A549 (cell line): ENCODE measurements around the gene KRTAP1-4. TPM values are rescaled to one million over a fixed set of nuclear protein-coding genes. Genes with fewer than 3 reads are reported as not detected.

Experiments
- ATAC-seq, 2 experiments: fragments of 200-7000 bp in 1 of 2; fragments of >200 bp in 1 of 2; cut with Nextera tagmentation in 1 of 2; cut with Tn5 transposase in 1 of 2; 3 replicates each; pipeline versions ENCODE4 v1.8.0 to v1.9.1; 2018 to 2020; ENCODE audit warnings: mild to moderate bottlenecking in 1 of 2, moderate library complexity in 1 of 2
- CTCF ChIA-PET: fragments of 300-600 bp; sonication (Branson Sonifier 250); formaldehyde crosslinking; extraction: SDS; loops from one replicate; lab custom pipeline; 2021; ENCODE audit warnings: antibody characterized with exemption, inconsistent platforms; lab: Yijun Ruan, JAX
- POLR2A ChIA-PET: fragments of 350-600 bp; formaldehyde crosslinking; extraction: SDS; loops from one replicate; lab custom pipeline; 2021; ENCODE audit warnings: antibody characterized with exemption, inconsistent platforms; lab: Yijun Ruan, JAX
- DNase-seq, 2 experiments: peaks; one replicate each; pipeline versions ENCODE4 v3.0.0 to v3.0.0-alpha.2; 2011 to 2016; ENCODE audit warnings: low read depth in 1 of 2, low spot score in 1 of 2
- FAIRE-seq: peaks from 2 replicates; lab custom pipeline; 2011; peaks lifted over from hg19 to GRCh38; lab: Jason Lieb, UNC
- H3K27ac ChIP-seq, 2 experiments: fragments of >200 bp; sonication (Bioruptor Twin); formaldehyde crosslinking; 3 replicates each; pipeline ENCODE4 v1.5.1; 2016 to 2017
- H3K4me1 ChIP-seq: fragments of >200 bp; sonication (Bioruptor Twin); formaldehyde crosslinking; 3 replicates; pipeline ENCODE4 v1.6.1; 2016
- H3K4me2 ChIP-seq: fragments of >200 bp; sonication (Bioruptor Twin); formaldehyde crosslinking; 3 replicates; pipeline ENCODE4 v1.6.1; 2016
- H3K4me3 ChIP-seq: fragments of >200 bp; sonication (Bioruptor Twin); formaldehyde crosslinking; 3 replicates; pipeline ENCODE4 v1.5.1; 2016
- H3K9me3 ChIP-seq: fragments of >200 bp; sonication (Bioruptor Twin); formaldehyde crosslinking; 3 replicates; pipeline ENCODE4 v1.6.1; 2016
- CBX2 ChIP-seq: fragments of 200-600 bp; sonication (generic); IDR thresholded peaks from 2 replicates; pipeline ENCODE4 v1.6.1; 2016; ENCODE audit warnings: low read depth, mild to moderate bottlenecking, borderline replicate concordance
- EHF ChIP-seq: fragments of 250-450 bp; sonication (Bioruptor Pico); IDR thresholded peaks from 2 replicates; pipeline ENCODE4 v1.5.0; 2020; ENCODE audit warnings: mild to moderate bottlenecking
- ESRRA ChIP-seq: fragments of 150-350 bp; IDR thresholded peaks from 2 replicates; pipeline ENCODE4 v1.6.1; 2014; ENCODE audit warnings: mild to moderate bottlenecking, low read length, borderline replicate concordance
- FOSB ChIP-seq: fragments of 250-450 bp; sonication (Bioruptor Pico); IDR thresholded peaks from 2 replicates; pipeline ENCODE4 v1.5.0; 2020; ENCODE audit warnings: mild to moderate bottlenecking, moderate library complexity
- HOXB13 ChIP-seq: fragments of 250-450 bp; sonication (Bioruptor Pico); IDR thresholded peaks from 2 replicates; pipeline ENCODE4 v1.5.0; 2020; ENCODE audit warnings: low read depth, mild to moderate bottlenecking, moderate library complexity
- JUN ChIP-seq, 2 experiments: fragments of >200 bp; sonication (Bioruptor Twin); formaldehyde crosslinking; IDR thresholded peaks; 2 replicates in 1 of 2; 3 replicates in 1 of 2; pipeline ENCODE4 v1.6.1; 2016 to 2017
- MAZ ChIP-seq: fragments of 150-350 bp; IDR thresholded peaks from 2 replicates; pipeline ENCODE4 v1.6.1; 2014; ENCODE audit warnings: antibody characterized with exemption, low read depth, low read length, borderline replicate concordance
- NFE2L2 ChIP-seq: fragments of 150-350 bp; conservative IDR thresholded peaks from 2 replicates; pipeline ENCODE4 v1.6.1; 2014; ENCODE audit warnings: low read length
- NPAS2 ChIP-seq: fragments of 250-450 bp; sonication (Bioruptor Pico); IDR thresholded peaks from 2 replicates; pipeline ENCODE4 v1.8.0; 2022; ENCODE audit warnings: mild to moderate bottlenecking, moderate library complexity, borderline replicate concordance
- NR3C1 ChIP-seq: fragments of >200 bp; sonication (Bioruptor Twin); formaldehyde crosslinking; IDR thresholded peaks from 3 replicates; pipeline ENCODE4 v1.6.1; 2017
- POLR2AphosphoS2 ChIP-seq: conservative IDR thresholded peaks from 2 replicates; pipeline ENCODE4 v1.6.1; 2012; ENCODE audit warnings: low read length, improper control_type of control experiment, inconsistent platforms
- RAD21 ChIP-seq, 2 experiments: fragments of >200 bp in 1 of 2; sonication (Bioruptor Twin) in 1 of 2; formaldehyde crosslinking in 1 of 2; IDR thresholded peaks in 1 of 2; conservative IDR thresholded peaks in 1 of 2; 2 replicates in 1 of 2; 3 replicates in 1 of 2; pipeline ENCODE4 v1.6.1; 2012 to 2018; ENCODE audit warnings: inconsistent platforms in 1 of 2
- RARB ChIP-seq: fragments of 250-450 bp; sonication (Bioruptor Pico); IDR thresholded peaks from 2 replicates; pipeline ENCODE4 v1.8.0; 2021; ENCODE audit warnings: mild to moderate bottlenecking, moderate library complexity
- RFX5 ChIP-seq: fragments of 450-650 bp; IDR thresholded peaks from 2 replicates; pipeline ENCODE4 v1.7.1; 2014; ENCODE audit warnings: antibody characterized with exemption, mild to moderate bottlenecking, moderate library complexity
- RNF2 ChIP-seq: fragments of 200-600 bp; sonication (generic); IDR thresholded peaks from 2 replicates; pipeline ENCODE4 v1.6.1; 2016; ENCODE audit warnings: low read depth, mild to moderate bottlenecking, antibody characterized with exemption, moderate library complexity, borderline replicate concordance
- TP53 ChIP-seq: fragments of 250-450 bp; sonication (Bioruptor Pico); IDR thresholded peaks from 2 replicates; pipeline ENCODE4 v1.5.0; 2021; ENCODE audit warnings: mild to moderate bottlenecking, moderate library complexity
- ZFP36 ChIP-seq: fragments of 450-650 bp; IDR thresholded peaks from 2 replicates; pipeline ENCODE4 v1.6.1; 2014; ENCODE audit warnings: borderline replicate concordance; ENCODE audit not compliant: partially characterized antibody
- ZNF302 ChIP-seq: fragments of 250-450 bp; sonication (Bioruptor Pico); IDR thresholded peaks from 2 replicates; pipeline ENCODE4 v1.9.0; 2021; ENCODE audit warnings: inconsistent platforms, mild to moderate bottlenecking, moderate library complexity
- WGBS: methylation state at CpG from one replicate; pipeline ENCODE4 v1.1.6; 2017; ENCODE audit errors: missing lambda C conversion rate; 5-methylcytosine and 5-hydroxymethylcytosine counted together
- polyA plus RNA-seq, 4 experiments: library from polyadenylated mRNA; depleted of rRNA in 3 of 4; stranded (reverse); fragments of >200 nt; fragmentation: RNase III in 1 of 4; extraction: RNeasy Plus Mini Kit Qiagen cat#74134 plus additional on column Dnase treatment in 1 of 4; gene quantifications; 2 replicates in 3 of 4; 3 replicates in 1 of 4; pipeline ENCODE4 v1.2.3, GENCODE V29; 2011 to 2017
- TF ChIP-seq, protein P1 (sequence below): fragments of 150-350 bp; IDR thresholded peaks from 2 replicates; pipeline ENCODE4 v1.6.1; 2014; ENCODE audit warnings: low read depth, mild to moderate bottlenecking, low read length
- TF ChIP-seq, protein P2 (sequence below): IDR thresholded peaks from 2 replicates; pipeline ENCODE4 v1.6.1; 2012
- TF ChIP-seq, protein P3 (sequence below): IDR thresholded peaks from 2 replicates; pipeline ENCODE4 v1.6.1; 2012; ENCODE audit warnings: low read depth, borderline replicate concordance
- TF ChIP-seq, protein P4 (sequence below): fragments of 250-450 bp; sonication (Bioruptor Pico); IDR thresholded peaks from 2 replicates; pipeline ENCODE4 v1.5.0; 2020; ENCODE audit warnings: low read depth, mild to moderate bottlenecking, moderate library complexity
- TF ChIP-seq, protein P5 (sequence below): fragments of 200-600 bp; sonication (generic); IDR thresholded peaks from 2 replicates; pipeline ENCODE4 v1.6.1; 2016; ENCODE audit warnings: antibody characterized with exemption, mild to moderate bottlenecking, moderate library complexity

The KRTAP1-4 gene
- polyA plus RNA-seq, 2 of the 4 experiments (the other 2 are of a cell fraction), result not detected

DNA sequence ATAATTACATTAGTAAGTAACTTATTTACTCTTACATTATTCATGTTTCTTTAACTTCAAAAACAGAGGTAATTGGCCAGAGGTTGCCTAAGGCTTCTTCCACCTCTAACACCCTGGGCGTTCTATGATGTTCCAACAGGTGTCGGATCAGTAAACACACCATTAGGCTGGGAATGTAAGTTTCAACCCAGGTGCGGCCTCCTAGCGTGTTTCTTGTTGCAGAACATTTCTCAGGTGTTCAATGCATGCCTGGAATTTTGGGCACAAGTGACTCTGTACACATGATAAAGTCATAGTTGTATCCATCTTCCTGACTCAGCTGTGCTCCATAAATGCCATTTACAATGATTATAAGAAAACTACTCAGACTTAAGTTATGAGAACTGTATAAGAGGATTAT is 24.0 kb upstream of the KRTAP1-4 start:
- DNase-seq (no peak), ATAC-seq (no peak), FAIRE-seq (no peak)
- H3K27ac ChIP-seq, result no peak overlapping the region
- H3K4me1 ChIP-seq, result peaks cover 11% of the 10 kb centered on the region
- H3K4me2 ChIP-seq, result no peak overlapping the region
- no peak for TF ChIP-seq FOSB
- no peak for TF ChIP-seq CBX2
- no peak for TF ChIP-seq NR3C1
- TF ChIP-seq, protein P1, sequence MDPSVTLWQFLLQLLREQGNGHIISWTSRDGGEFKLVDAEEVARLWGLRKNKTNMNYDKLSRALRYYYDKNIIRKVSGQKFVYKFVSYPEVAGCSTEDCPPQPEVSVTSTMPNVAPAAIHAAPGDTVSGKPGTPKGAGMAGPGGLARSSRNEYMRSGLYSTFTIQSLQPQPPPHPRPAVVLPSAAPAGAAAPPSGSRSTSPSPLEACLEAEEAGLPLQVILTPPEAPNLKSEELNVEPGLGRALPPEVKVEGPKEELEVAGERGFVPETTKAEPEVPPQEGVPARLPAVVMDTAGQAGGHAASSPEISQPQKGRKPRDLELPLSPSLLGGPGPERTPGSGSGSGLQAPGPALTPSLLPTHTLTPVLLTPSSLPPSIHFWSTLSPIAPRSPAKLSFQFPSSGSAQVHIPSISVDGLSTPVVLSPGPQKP, result no peak
- TF ChIP-seq ZFP36, result no peak
- TF ChIP-seq JUN (IDR thresholded peaks at IDR 0.05), result no peak
- TF ChIP-seq, protein P2, sequence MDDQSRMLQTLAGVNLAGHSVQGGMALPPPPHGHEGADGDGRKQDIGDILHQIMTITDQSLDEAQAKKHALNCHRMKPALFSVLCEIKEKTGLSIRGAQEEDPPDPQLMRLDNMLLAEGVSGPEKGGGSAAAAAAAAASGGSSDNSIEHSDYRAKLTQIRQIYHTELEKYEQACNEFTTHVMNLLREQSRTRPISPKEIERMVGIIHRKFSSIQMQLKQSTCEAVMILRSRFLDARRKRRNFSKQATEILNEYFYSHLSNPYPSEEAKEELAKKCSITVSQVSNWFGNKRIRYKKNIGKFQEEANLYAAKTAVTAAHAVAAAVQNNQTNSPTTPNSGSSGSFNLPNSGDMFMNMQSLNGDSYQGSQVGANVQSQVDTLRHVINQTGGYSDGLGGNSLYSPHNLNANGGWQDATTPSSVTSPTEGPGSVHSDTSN, result no peak
- no peak for TF ChIP-seq NFE2L2
- no peak for TF ChIP-seq EHF (CRISPR knock-in tag)
- TF ChIP-seq, protein P3, sequence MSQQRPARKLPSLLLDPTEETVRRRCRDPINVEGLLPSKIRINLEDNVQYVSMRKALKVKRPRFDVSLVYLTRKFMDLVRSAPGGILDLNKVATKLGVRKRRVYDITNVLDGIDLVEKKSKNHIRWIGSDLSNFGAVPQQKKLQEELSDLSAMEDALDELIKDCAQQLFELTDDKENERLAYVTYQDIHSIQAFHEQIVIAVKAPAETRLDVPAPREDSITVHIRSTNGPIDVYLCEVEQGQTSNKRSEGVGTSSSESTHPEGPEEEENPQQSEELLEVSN, result no peak
- no peaks in the 10 kb centered on the region for H3K9me3 ChIP-seq
- 85% methylated on average over 4 of the region's 4 CpGs for WGBS
- POLR2A ChIA-PET, result no interaction called here
- H3K4me3 ChIP-seq, result no peak overlapping the region
- CTCF ChIA-PET, result no interaction called here

DNA sequence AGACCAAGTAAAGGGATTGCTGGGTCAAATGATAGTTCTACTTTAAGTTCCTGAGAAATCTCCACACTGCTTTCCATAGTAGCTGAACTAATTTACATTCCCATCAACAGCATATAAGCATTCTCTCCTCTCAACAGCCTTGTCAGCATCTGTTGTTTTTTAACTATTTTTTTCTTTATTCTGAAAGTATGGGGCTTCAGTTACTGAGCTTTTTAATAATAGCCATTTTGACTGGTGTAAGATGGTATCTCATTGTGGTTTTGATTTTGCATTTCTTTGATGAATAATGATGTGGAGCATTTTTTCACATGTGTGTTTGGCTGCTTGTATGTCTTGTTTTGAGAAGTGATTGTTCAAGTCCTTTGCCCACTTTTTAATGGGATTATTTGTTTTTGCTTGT is 22.6 kb upstream of the KRTAP1-4 start:
- H3K4me1 ChIP-seq, result peaks cover 10% of the 10 kb centered on the region; the same call in 1 of the 3 replicates
- H3K4me2 ChIP-seq, result no peak overlapping the region
- POLR2A ChIA-PET, result no interaction called here
- DNase-seq (no peak), ATAC-seq (no peak), FAIRE-seq (peak; percentile 68)
- CTCF ChIA-PET, result interaction anchor here (1.2 kb wide), 1 partner anchor 13 kb away, joined by 3 read pairs; no protein-coding TSS in a partner anchor
- H3K27ac ChIP-seq, result no peak overlapping the region
- H3K4me3 ChIP-seq, result no peak overlapping the region
- TF ChIP-seq POLR2AphosphoS2, result no peak
- no peak for TF ChIP-seq MAZ
- no peak for TF ChIP-seq RNF2
- TF ChIP-seq HOXB13 (CRISPR knock-in tag), result no peak
- TF ChIP-seq, protein P4, sequence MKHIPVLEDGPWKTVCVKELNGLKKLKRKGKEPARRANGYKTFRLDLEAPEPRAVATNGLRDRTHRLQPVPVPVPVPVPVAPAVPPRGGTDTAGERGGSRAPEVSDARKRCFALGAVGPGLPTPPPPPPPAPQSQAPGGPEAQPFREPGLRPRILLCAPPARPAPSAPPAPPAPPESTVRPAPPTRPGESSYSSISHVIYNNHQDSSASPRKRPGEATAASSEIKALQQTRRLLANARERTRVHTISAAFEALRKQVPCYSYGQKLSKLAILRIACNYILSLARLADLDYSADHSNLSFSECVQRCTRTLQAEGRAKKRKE (CRISPR knock-in tag), result no peak
- TF ChIP-seq, protein P5, sequence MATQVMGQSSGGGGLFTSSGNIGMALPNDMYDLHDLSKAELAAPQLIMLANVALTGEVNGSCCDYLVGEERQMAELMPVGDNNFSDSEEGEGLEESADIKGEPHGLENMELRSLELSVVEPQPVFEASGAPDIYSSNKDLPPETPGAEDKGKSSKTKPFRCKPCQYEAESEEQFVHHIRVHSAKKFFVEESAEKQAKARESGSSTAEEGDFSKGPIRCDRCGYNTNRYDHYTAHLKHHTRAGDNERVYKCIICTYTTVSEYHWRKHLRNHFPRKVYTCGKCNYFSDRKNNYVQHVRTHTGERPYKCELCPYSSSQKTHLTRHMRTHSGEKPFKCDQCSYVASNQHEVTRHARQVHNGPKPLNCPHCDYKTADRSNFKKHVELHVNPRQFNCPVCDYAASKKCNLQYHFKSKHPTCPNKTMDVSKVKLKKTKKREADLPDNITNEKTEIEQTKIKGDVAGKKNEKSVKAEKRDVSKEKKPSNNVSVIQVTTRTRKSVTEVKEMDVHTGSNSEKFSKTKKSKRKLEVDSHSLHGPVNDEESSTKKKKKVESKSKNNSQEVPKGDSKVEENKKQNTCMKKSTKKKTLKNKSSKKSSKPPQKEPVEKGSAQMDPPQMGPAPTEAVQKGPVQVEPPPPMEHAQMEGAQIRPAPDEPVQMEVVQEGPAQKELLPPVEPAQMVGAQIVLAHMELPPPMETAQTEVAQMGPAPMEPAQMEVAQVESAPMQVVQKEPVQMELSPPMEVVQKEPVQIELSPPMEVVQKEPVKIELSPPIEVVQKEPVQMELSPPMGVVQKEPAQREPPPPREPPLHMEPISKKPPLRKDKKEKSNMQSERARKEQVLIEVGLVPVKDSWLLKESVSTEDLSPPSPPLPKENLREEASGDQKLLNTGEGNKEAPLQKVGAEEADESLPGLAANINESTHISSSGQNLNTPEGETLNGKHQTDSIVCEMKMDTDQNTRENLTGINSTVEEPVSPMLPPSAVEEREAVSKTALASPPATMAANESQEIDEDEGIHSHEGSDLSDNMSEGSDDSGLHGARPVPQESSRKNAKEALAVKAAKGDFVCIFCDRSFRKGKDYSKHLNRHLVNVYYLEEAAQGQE, result no peak
- TF ChIP-seq RARB (CRISPR knock-in tag), result no peak
- no peak for TF ChIP-seq ZNF302 (CRISPR knock-in tag)
- no peak for TF ChIP-seq ESRRA
- TF ChIP-seq TP53, result no peak
- no peak for TF ChIP-seq RFX5
- TF ChIP-seq NPAS2 (CRISPR knock-in tag), result no peak
- TF ChIP-seq, protein P2, result no peak
- no peak for TF ChIP-seq RAD21 (conservative IDR thresholded peaks at IDR 0.05 in 1 of 2, IDR thresholded peaks at IDR 0.05 in 1 of 2)
- TF ChIP-seq, protein P3, result no peak
- H3K9me3 ChIP-seq, result no peaks in the 10 kb centered on the region
